ENCODE data around the gene MR1. TPM values are rescaled to one million over a fixed set of nuclear protein-coding genes. Genes with fewer than 3 reads are reported as not detected.

The MR1 gene
- total RNA-seq, 1 donor from 2014 or later = 4.2 TPM

- Mint-ChIP-seq H3K27me3 (ENCODE audit: low read depth) (no peaks in the 10 kb centered on the region), H3K9me3 (no peaks in the 10 kb centered on the region), H3K27ac (no peak overlapping the region), H3K36me3 (no peaks in the 10 kb centered on the region), H3K4me1 (peaks cover 20% of the 10 kb centered on the region), H3K4me3 (no peak overlapping the region)
- DNase-seq (ENCODE audit: low spot score in 2 of 2, unreplicated experiment in 2 of 2) = no peak
- no peak for TF ChIP-seq CTCF (IDR thresholded peaks at IDR 0.05; ENCODE audit: unreplicated experiment)
Observed at GRCh38 chr1:181076852-181077251, 43.1 kb downstream of the MR1 start.

GRCh38 chr1:181077576-181078242 is 43.9 kb downstream of the MR1 start:
- H3K4me3 Mint-ChIP-seq = no peak overlapping the region
- DNase-seq (ENCODE audit: low spot score in 2 of 2, unreplicated experiment in 2 of 2) = no peak
- no peak for TF ChIP-seq CTCF (IDR thresholded peaks at IDR 0.05; ENCODE audit: unreplicated experiment)
- H3K4me1 Mint-ChIP-seq = peaks cover 20% of the 10 kb centered on the region
- H3K27ac Mint-ChIP-seq = peak overlapping the region; percentile 89
- H3K27me3 Mint-ChIP-seq (ENCODE audit: low read depth) = no peaks in the 10 kb centered on the region
- H3K9me3 Mint-ChIP-seq = no peaks in the 10 kb centered on the region
- H3K36me3 Mint-ChIP-seq = no peaks in the 10 kb centered on the region

GRCh38 chr1:181079382-181079781 is 45.6 kb downstream of the MR1 start:
- H3K27ac Mint-ChIP-seq = no peak overlapping the region
- no peak for DNase-seq (ENCODE audit: low spot score in 2 of 2, unreplicated experiment in 2 of 2)
- no peak for TF ChIP-seq CTCF (IDR thresholded peaks at IDR 0.05; ENCODE audit: unreplicated experiment)
- H3K36me3 Mint-ChIP-seq = no peaks in the 10 kb centered on the region
- no peaks in the 10 kb centered on the region for H3K9me3 Mint-ChIP-seq
- H3K4me1 Mint-ChIP-seq = peaks cover 18% of the 10 kb centered on the region
- H3K27me3 Mint-ChIP-seq (ENCODE audit: low read depth) = no peaks in the 10 kb centered on the region
- H3K4me3 Mint-ChIP-seq = no peak overlapping the region

- H3K4me1 Mint-ChIP-seq = peaks cover 18% of the 10 kb centered on the region
- H3K4me3 Mint-ChIP-seq = no peak overlapping the region
- H3K9me3 Mint-ChIP-seq = no peaks in the 10 kb centered on the region
- no peak overlapping the region for H3K27ac Mint-ChIP-seq
- H3K36me3 Mint-ChIP-seq = no peaks in the 10 kb centered on the region
- no peak for DNase-seq (ENCODE audit: low spot score in 2 of 2, unreplicated experiment in 2 of 2)
- peak; percentile 59 for TF ChIP-seq CTCF (IDR thresholded peaks at IDR 0.05; ENCODE audit: unreplicated experiment)
- no peaks in the 10 kb centered on the region for H3K27me3 Mint-ChIP-seq (ENCODE audit: low read depth)
Observed at GRCh38 chr1:181079920-181080319, 46.1 kb downstream of the MR1 start.

- Mint-ChIP-seq H3K36me3 (no peaks in the 10 kb centered on the region), H3K4me3 (no peak overlapping the region), H3K9me3 (no peaks in the 10 kb centered on the region), H3K27me3 (ENCODE audit: low read depth) (no peaks in the 10 kb centered on the region), H3K27ac (no peak overlapping the region), H3K4me1 (peaks cover 18% of the 10 kb centered on the region)
- TF ChIP-seq CTCF (IDR thresholded peaks at IDR 0.05; ENCODE audit: unreplicated experiment) = no peak
- DNase-seq (ENCODE audit: low spot score in 2 of 2, unreplicated experiment in 2 of 2) = no peak
Observed at GRCh38 chr1:181080556-181080955, 46.8 kb downstream of the MR1 start.

GRCh38 chr1:181081395-181081794 is 47.6 kb downstream of the MR1 start:
- Mint-ChIP-seq H3K27ac (no peak overlapping the region), H3K27me3 (ENCODE audit: low read depth) (no peaks in the 10 kb centered on the region), H3K4me3 (no peak overlapping the region), H3K9me3 (no peaks in the 10 kb centered on the region), H3K4me1 (peaks cover 18% of the 10 kb centered on the region), H3K36me3 (no peaks in the 10 kb centered on the region)
- DNase-seq (ENCODE audit: low spot score in 2 of 2, unreplicated experiment in 2 of 2) = no peak
- no peak for TF ChIP-seq CTCF (IDR thresholded peaks at IDR 0.05; ENCODE audit: unreplicated experiment)
